Middle frontal gyrus (tissue), 1 donor: ENCODE results near the gene KIF2C.
"Not testable (repeated sequence)": the region's sequence is repeated elsewhere in the genome, so short reads cannot be mapped to it uniquely, and the experiment has no call there.

ENCODE experiments used
- DNase-seq: peaks from one replicate; pipeline ENCODE4 v3.0.0-alpha.2; 2015; ENCODE audit warnings: low spot score; ENCODE audit errors: extremely low spot score

The KIF2C gene

DNA sequence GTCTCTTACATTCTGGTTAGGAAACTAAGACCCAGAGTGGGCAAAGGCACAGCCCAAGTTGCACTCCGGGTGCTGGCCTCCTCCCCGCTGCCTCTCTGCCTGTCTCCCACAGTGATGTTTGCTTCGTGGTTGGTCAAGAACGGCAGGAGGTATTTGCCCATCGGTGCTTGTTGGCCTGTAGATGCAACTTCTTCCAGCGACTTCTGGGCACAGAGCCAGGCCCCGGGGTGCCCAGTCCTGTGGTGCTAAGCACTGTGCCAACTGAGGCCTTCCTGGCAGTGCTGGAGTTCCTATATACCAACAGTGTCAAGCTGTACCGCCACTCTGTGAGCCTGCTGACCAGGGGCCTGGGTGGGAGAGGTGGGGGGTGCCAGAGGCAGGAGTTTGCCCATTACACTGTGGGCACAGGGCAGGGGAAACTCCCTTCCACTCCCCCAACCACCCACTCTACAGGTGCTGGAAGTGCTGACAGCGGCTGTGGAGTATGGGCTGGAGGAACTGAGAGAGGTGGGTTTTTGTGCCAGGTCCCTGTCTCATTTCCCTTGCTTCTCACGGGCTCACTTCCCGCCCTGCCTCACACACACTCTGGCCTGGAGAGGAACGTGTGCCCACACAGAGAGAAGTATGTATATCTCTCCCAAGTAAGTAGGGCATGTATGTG lies 70.6 kb downstream of the KIF2C start:
- DNase-seq: no peak

DNA sequence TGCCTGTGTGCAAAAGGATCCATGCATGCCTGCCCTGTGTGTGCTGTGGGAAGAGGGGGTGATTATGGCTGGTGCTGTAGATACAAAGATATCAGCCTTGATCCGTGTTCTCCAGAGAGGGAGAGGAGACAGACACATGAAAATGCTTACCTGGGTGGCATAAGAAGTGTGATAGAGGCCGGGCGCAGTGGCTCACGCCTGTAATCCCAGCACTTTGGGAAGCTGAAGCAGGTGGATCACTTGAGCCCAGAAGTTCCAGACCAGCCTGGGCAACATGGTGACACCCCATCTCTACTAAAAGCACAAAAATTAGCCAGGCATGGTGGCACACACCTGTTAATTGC lies 71.1 kb downstream of the KIF2C start:
- DNase-seq: not testable (repeated sequence)

DNA sequence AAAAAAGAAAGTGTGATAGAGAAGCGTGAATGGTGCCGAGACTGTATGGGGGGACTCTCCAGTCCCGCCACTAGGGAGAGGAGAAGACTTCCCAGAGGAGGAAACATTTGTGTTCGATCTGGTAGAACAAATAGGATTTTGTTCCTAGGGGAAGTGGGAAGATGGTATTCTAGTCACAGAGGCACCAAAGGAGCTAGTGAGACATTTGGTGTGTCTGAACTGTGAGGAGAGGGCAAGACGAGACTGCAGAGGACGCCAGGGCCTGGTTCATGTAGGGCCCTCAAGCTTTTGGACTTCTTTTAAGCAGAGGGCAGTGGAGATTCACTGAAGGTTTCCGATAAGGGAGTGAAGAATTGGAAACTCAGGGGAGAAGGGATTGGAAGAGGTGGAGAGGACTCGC lies 71.6 kb downstream of the KIF2C start:
- DNase-seq: no peak

DNA sequence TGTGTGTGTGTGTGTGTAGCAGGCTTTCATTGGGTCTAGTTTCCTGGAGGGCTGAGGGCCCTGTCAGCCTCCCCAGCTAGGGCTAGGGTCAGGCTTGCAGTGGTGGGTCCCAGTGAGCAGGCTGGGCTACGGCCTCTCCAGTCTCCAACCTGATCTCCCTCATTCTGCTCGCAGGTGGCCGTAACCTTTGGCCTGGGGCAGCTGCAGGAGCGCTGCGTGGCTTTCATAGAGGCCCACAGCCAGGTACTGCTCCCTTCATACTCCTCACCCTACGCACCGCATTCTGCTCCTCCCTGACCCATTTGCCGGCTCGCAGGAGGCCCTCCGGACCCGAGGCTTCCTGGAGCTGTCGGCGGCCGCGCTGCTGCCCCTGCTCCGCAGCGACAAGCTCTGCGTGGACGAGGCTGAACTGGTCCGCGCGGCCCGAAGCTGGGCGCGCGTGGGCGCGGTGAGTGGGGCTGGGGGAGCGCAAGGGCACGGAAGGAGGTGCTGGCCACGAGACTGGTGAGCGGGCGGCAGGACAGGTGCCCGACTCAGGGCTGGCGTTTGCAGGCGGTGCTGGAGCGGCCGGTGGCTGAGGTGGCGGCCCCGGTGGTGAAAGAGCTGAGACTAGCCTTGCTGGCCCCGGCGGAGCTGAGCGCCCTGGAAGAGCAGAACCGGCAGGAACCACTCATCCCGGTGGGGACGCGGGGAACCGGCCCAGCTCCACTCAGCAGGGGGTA lies 73.3 kb downstream of the KIF2C start:
- DNase-seq: no peak

DNA sequence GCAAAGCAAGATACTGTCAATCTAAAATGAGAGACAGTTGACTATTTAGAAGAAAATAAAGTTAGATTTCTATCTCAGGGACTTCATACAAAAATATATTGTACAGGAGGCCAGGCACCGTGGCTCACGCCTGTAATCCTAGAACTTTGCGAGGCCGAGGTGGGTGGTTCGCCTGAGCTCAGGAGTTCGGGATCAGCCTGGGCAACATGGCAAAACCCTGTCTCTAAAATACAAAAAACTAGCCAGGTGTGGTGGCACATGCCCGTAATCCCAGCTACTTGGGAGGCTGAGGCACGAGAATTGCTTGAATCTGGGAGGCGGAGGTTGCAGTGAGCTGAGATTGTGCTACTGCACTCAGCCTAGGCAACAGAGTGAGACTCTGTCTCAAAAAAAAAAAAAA lies 76.3 kb downstream of the KIF2C start:
- not testable (repeated sequence) for DNase-seq

- no peak for DNase-seq
These were observed 77.7 kb downstream of the KIF2C start for GRCh38 chr1:44817307-44817706.
